Choroid plexus epithelial cell (primary cell): ENCODE data around the gene HID1.

ENCODE experiments used
- DNase-seq: peaks from one replicate; pipeline ENCODE4 v3.0.0-alpha.2; 2010; ENCODE audit warnings: low read depth
- H3K4me3 ChIP-seq: 2 replicates; pipeline ENCODE4 v1.5.1; 2011; ENCODE audit warnings: low read depth, mild to moderate bottlenecking, control low read depth, low read length, moderate library complexity
- CTCF ChIP-seq: conservative IDR thresholded peaks from 2 replicates; pipeline ENCODE4 v1.5.1; 2011; ENCODE audit warnings: low read depth, mild to moderate bottlenecking, control low read depth, inconsistent platforms, low read length, moderate library complexity

The HID1 gene

GRCh38 chr17:74999523-74999922, 27.0 kb upstream of the HID1 start:
- no peak for DNase-seq
- H3K4me3 ChIP-seq, result no peak overlapping the region
- TF ChIP-seq CTCF, result no peak

- DNase-seq, result no peak
- no peak overlapping the region for H3K4me3 ChIP-seq
- no peak for TF ChIP-seq CTCF
These were observed 26.2 kb upstream of the HID1 start for GRCh38 chr17:74998783-74999182.

GRCh38 chr17:74995847-74996246, 23.3 kb upstream of the HID1 start:
- TF ChIP-seq CTCF, result no peak
- H3K4me3 ChIP-seq, result no peak overlapping the region
- DNase-seq, result no peak

- no peak overlapping the region for H3K4me3 ChIP-seq
- TF ChIP-seq CTCF, result no peak
- peak; percentile 66 for DNase-seq
These were observed 21.9 kb upstream of the HID1 start for GRCh38 chr17:74994440-74994839.

GRCh38 chr17:74992223-74992622, 19.7 kb upstream of the HID1 start:
- TF ChIP-seq CTCF, result no peak
- no peak overlapping the region for H3K4me3 ChIP-seq
- DNase-seq, result no peak

- no peak for TF ChIP-seq CTCF
- no peak for DNase-seq
- no peak overlapping the region for H3K4me3 ChIP-seq
These were observed 18.1 kb upstream of the HID1 start for GRCh38 chr17:74990581-74991105.

GRCh38 chr17:74987909-74988711, 15.6 kb upstream of the HID1 start:
- DNase-seq, result peak; percentile 69
- TF ChIP-seq CTCF, result peak; percentile 55
- H3K4me3 ChIP-seq, result peak overlapping the region; percentile 83
